NCI-H1694 (cell line): ENCODE results near the gene PTPA.
A peak's percentile ranks its signal among the peaks of the same experiment; 100 is the strongest.
"Not testable (repeated sequence)": the region's sequence is repeated elsewhere in the genome, so short reads cannot be mapped to it uniquely, and the experiment has no call there.

Experiments used
- DNase-seq: peaks from one replicate; lab custom pipeline; 2025; lab: John Stamatoyannopoulos, UW

PTPA gene

GRCh38 chr9:129177791-129178567 lies 66.8 kb downstream of the PTPA start, which contains the start of gene IER5L:
Gene IER5L (minus strand): TSS chr9:129178261. CDS start chr9:129178052, 209 bp downstream.
- peak; percentile 82 for DNase-seq

GRCh38 chr9:129178568-129179382 lies 67.6 kb downstream of the PTPA start:
- no peak for DNase-seq

- DNase-seq: no peak
These were observed 70.0 kb downstream of the PTPA start for GRCh38 chr9:129181246-129181645.

- no peak for DNase-seq
These were observed 70.9 kb downstream of the PTPA start for GRCh38 chr9:129182122-129182521.

- no peak for DNase-seq
These were observed 71.6 kb downstream of the PTPA start for GRCh38 chr9:129182625-129183494.

- no peak for DNase-seq
These were observed 72.4 kb downstream of the PTPA start for GRCh38 chr9:129183495-129184218.

- DNase-seq: no peak
These were observed 73.0 kb downstream of the PTPA start for GRCh38 chr9:129184219-129184524.

- no peak for DNase-seq
These were observed 73.4 kb downstream of the PTPA start for GRCh38 chr9:129184596-129185122.

GRCh38 chr9:129185402-129185801 lies 74.2 kb downstream of the PTPA start:
- no peak for DNase-seq

GRCh38 chr9:129185991-129186390 lies 74.8 kb downstream of the PTPA start:
- DNase-seq: no peak

GRCh38 chr9:129187042-129187441 lies 75.8 kb downstream of the PTPA start:
- no peak for DNase-seq

- DNase-seq: not testable (repeated sequence)
These were observed 78.8 kb downstream of the PTPA start for GRCh38 chr9:129189971-129190370.

GRCh38 chr9:129191234-129191633 lies 80.0 kb downstream of the PTPA start:
- DNase-seq: no peak

GRCh38 chr9:129193655-129194054 lies 82.4 kb downstream of the PTPA start:
- DNase-seq: no peak

- DNase-seq: no peak
These were observed 83.0 kb downstream of the PTPA start for GRCh38 chr9:129194221-129194620.

- DNase-seq: no peak
These were observed 84.4 kb downstream of the PTPA start for GRCh38 chr9:129195606-129196005.

GRCh38 chr9:129197045-129197444 lies 85.8 kb downstream of the PTPA start:
- not testable (repeated sequence) for DNase-seq

- no peak for DNase-seq
These were observed 86.7 kb downstream of the PTPA start for GRCh38 chr9:129197978-129198318.
